ENCODE data around the gene WLS.

The WLS gene

DNA sequence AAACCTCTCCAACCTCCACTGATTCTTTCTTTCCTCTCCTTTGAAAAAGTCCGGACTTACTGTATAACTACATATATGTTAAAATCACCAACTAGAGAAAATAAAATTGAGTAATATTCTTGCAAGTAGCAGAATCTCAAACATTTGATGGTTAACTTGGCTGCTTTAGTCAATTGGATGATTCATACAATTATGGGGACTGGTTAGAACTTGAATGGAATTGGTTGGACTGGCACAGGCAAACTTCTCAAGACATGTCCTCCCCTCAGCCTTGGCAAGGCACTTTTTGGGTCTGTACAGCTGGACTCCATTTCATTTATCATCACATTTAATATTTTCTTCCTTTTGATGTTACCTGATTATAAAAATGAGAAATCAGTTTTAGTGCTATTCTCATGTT, 6.5 kb downstream of the WLS start:
- DNase-seq, result no peak

DNA sequence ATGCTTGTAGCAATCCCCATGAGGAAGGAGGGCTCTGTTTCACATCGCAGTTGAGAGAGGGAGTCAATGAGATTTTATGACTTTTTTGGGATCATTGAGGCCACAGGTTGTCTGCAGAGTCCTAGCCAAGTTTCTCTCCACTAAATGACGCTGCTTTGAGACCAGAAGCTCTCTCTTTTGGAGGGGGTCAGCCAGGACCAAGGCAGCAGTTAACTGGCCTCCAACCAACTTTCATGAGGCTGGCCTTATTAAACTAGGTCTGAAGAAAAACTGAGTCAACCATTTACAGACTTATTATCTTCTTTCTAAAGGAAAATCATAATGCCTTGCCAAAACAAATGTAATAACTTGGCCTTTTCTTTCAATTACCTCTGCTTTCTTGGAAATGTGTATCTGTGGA, 8.6 kb downstream of the WLS start:
- DNase-seq, result no peak

DNA sequence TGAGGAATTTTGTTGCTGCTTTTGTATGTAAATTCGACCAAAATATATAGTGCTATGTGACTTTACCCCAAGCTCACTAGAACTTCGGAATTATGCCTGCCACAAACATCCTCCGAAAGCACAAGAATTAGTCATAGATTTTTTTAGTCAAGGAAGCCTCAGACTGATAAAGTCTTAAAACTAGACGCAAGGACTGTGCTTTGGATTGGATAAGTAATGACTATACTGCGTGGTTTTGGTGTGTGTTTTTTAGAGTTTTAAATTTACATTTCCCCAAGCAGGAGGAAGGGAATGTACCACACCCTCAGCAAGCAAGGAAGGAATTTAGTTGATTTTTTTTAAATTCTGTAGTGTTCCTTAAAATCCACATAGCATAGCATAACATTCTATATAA, 10.3 kb downstream of the WLS start:
- no peak for DNase-seq

DNA sequence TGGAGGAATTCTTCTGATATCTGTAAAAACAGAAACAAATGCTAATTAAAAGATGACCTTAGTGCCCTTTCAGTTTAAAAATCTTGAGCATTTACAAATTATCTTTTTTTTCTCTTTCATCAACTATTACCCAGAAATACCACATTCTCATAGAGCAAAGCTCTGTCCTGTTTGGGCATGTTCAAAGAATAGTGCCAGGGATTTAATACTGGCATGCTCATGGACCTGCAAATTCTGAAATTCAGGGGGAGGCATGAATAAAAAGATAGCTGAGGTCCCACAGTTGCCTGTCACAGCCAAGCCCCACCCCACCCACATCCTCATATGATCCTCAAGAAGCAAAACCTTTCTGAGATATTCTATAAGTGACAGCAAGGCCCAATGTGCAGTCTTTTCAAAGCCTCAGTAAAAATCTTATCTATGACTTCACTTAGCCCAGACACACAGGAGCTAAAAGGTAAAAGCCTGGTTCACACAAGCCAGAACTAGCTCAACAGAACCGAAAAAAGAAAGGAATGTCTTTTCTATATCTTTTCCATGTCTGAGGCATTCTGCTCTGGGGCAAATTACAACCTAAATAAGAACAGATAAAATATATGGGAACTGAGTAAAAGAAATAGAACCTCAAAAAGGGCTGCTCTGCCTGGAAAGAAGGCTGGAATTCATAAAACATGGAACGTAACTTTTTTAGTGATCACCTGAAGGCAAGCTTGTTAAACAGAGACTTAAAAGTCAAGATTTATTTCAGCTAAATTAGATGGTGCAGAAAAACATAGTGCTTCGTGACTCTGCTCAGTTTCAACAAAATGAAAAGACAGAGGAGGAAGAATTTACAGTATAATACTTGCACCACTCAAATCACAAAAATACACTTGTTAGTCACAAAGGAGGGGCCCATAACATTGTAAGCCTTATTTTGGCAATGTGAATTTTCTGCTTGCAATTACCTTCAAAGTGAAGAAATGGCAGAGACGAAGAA, 11.0 kb downstream of the WLS start:
- DNase-seq, result no peak

DNA sequence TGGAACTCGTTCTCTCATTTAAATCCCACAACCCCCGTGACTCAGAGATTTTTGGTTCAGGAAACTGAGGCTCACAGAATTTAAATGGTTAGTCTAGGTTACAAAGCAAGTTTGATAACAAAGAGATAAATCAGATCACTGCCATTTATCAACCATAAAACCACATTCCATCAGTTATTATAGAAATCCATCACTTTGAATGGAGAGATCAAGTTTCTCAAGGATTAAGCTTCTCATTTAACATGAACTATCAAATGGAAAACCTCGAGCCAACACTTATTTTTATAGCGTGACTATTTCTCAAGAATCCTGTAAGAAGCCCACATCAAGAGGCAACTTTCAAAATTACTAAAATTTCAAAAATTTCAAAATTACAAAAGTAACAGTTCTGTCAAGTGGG, 11.9 kb downstream of the WLS start:
- DNase-seq, result no peak

DNA sequence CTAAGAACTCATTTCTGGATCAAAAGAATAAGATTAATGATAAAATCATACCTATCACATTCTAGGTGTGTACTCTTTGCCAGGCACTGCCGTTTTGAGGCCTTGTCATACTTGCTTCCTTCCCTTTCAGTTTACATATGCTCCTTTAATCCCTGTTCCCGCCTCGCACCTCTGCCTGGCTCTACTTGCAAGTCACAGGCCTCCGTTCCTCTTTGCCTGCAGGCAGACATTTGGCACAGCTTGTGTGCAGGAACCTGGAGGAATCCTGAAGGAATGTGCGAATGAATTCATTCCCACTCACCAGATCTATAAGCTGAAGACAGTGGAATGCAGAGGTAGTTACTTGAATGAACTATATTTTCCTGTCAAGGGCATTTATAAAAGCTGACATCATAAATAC, 13.8 kb downstream of the WLS start:
- DNase-seq, result no peak

DNA sequence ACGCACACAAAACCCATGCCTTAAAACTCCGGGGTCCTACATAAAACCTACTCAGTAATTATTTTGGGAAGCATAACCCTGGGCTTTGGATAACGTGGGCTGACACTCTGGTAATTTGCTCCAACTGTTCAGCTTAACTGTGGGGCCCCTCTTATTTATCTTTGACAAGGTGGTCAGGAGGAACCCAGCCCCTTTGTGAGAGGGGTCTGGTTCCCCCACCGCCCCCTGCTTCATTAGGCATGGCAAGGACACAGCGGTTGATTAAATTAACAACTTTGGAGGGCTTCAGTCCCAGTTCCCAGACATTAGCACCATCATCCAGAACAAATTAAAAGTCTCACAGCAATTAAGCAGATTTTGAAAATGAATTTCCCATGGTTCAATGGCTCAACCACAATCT, 14.7 kb downstream of the WLS start:
- DNase-seq, result no peak

DNA sequence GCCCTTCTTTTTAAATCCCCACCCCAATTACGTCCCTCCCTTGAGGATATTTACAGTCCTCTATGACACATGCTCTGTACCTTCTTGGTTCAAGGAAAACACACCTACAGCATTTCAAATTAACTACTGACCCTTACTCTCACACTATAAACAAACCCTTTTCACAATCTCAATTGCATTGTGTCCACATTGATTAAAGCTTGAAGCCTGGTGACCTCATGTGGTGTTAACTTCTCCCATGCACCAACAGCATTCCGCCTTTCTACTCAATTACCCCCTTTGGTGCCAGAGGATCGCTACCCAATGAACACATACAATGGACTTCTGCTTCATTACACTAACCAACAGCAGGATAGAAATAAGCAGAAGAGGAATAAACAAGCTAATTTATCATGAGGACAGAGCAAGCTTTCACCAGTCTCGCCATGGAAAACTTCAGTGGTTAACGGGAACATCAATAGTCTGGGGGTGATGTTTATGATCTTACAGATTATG, 15.2 kb downstream of the WLS start:
- no peak for DNase-seq

DNA sequence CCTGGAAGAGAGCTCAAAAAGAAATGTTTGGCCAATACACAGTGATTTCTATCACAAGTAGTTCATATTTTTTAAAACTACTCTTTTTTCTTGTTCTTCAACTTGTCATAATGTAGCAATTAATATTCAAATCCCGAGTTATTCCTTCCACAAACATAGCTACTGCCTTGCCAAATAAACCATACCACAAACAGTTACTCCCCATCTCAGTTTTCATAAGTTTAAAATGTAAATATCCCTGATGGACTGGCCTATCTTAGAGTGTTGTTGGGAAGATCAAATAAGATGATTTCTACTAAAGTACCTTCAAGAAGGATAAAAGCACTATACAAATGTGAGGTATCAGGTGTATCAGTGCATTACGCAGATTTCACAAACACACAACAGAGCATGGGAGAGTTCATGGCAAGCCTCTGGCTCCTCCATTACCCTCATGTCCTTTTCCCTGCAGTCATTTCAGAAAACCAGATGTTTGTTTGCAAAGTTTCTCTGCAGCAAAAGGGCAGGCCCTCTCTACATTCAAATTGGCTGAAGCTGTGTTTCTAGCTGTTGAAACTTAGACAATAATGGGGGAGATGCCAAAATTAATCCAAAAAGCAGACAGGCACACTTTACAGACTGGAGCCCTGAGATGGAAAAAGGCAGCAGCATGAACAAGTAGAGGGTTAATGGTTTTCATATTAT, 16.1 kb downstream of the WLS start:
- no peak for DNase-seq

DNA sequence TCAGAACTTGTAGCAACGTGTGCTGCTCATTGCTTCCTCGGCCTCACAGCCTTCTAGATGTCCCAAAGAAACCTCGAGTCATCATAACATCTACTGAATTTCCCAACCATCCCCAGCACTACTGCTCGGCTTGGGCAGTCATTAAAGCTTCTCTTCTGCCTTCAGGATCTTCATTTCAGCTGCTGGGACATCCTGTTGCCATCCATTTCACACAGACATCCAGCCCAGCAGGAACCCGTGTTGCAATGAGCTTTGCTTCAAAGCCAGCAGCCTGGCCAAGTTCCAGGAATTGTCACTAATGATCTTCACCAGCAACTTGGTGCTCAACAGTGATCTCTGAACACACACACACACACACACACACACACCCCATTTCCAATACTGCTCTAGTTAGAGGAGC, 18.5 kb downstream of the WLS start:
- DNase-seq, result no peak

DNA sequence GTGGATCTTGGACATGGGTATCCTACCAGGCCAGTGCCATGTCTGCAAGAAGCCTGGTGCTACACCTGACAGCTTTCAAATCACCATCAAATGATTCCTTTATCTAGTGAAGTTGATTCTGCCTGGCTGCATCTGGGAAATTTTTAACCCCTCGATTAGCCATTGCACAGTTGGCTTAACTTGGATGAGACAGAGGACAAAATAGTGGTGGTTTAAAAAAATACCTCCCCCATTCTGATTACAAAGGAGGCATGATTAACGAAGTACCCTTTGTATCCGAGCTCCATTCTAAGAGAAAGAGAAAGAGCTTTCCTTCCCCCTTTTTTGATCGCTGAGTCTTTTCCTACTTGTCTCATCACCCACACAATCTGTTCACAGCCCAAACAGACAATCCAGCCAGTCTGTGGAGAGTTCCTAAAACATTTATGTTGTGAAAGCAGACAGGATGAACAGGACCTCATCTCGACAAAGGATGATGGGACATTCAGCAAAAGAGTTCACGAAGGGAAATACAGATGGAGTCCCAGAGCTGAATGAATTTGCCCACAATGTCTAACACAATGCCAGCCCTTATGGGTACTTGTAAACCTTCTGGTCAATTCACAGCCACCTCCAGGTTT, 20.5 kb downstream of the WLS start:
- no peak for DNase-seq

DNA sequence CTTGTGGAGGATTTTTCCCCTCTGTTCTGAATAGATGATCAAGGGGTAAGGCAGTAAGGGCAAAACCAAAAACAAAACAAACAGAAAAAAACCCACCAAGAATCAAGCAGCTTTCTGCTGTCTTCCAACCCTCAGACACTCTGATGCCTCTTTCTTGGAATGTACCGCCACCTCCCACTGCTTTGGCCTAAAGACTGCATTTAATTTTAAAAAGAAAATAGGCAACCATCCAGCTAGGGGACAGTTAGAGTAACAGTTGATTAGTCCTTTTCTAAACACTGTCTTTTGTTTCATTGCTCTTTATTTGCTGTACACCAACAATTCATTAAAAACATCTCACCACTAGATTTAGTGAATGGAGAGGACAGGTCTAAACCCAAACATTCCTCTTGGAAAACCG, 21.5 kb downstream of the WLS start:
- DNase-seq, result no peak

DNA sequence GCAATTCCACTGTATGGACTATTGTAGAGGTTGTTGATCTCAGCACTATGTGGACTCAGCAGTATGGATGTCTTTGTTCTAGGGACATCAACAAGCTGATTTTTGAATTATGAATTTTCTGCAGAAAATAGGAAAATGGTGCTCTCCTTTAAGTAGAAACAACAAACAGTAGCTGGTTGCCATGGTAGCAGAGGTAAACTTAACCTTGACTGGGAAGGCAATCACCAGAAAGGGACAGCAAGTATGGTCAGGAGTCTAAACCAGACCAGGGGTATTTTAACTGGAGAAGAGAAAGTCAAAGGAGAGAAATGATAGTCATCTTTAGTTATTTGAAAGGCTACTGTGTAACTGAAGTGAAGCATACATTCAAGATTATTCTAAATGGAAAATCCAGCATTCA, 22.3 kb downstream of the WLS start:
- DNase-seq, result no peak

DNA sequence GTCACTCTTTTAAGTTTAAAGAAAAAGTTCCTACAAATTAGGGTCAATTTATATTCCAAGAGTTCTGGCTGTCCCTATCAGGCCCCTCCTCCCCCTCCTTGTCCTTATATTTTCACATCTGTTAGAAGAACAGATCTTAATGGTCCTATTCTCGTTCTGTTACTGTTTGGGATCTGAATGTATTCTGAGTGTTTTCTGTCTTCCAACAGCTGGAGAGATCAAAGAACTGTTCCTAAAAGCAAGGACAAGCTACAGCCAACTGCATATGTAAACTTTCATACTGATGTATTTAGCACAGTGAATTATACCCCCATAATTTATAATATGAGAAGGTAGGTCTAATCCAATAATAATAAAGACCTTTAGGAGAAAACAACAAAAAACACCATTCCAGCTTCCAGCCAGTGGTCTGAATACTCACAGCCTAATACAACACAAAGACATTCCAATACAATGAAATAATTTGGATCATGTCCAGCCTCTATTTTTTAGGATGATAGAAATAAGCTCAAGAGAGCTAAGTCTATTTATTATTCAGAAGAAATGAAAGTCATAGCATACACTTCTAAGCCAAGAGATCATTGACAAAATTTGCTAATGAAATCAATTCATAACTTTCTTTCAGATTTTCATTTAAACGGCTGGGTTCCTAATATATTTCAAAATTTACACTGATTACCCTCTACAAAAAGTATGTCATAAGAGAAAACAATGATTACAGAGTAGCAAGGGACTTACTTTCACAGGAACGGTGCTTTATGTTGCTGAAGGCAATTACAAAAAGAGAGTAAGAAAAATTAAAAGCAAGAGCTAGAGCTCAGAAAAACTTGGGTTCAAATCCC, 25.3 kb downstream of the WLS start:
- DNase-seq, result no peak

DNA sequence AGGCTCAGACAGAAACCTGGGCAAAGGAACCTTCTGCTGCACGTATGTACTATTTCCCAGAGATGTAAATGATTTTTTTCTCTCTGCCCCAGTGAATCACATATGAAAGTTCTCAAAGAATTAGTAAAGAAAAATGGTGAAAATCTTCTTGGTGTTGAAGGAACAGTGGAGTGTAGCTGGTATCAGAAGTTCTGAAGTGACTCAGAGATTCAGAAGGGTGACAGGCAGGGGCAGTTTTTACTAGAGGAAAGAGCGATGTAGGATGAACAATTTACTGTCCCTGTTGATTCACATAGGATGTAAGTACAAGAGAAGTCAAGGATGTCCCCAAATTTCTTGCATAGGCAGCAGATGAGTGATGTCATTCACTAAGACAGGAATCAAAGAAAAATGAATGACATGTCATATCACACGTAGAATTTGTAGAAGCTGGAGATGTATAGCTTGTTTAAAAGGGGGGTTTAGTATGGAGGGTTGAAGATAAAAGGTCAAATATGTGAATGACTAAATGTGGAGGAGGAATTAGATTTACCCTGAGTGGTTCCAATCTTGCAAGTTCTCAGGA, 26.4 kb downstream of the WLS start:
- no peak for DNase-seq

DNA sequence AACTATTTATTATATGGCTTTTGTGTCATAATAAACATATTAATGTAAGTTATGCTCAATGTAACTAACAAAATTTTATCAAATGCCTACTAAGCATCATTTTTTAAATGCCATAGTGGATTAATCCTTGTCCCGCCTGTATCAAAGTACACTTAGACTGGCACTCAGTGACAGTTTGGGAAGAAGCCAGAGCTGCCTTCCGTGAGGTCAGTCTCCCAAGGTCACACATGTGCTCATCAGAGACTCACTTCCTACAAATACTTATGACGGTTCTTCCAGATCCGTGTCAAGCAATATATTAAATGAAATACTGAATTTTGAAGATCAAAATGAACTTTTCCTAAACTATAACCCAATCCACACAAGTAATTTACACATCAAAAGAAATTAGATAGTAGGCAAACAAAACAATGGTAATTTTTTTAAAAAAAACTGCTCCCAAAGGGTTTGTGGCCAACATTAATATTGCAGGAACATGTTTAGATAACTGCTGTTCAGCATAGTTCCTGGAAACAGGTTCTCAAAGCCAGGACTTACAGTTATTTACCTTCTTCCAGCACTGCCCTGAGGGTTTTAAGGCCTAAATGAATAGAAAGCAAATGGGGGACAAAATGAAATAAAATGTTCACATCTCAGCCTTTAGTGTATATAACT, 27.2 kb downstream of the WLS start:
- no peak for DNase-seq

DNA sequence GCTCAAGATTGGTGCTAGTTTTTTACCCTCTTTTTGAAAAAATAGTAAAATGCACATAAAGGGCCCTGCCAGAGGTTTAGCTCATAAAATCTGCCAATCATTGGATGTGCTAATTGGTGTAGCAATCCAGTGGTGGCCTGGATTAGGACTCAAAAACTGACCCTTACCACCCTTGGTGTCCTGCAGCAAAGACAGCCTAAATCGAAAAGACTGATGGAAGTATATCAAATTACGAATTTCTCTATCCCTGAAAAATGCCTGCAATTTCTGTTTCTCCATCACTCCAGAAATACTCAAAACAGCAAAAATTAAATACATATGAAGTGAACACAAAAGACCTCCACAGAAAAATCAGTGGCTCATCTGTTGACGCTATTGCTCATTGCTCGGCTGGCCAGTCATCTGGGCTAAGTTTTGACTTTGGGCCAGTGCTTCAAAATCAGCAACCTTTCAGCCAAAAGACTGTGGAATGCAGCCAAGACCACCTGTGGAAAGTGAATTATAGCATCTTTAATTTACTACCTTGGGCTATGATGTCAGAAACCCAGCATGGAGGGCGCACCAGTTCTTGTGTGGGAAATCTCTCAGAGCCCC, 30.0 kb downstream of the WLS start:
- no peak for DNase-seq

DNA sequence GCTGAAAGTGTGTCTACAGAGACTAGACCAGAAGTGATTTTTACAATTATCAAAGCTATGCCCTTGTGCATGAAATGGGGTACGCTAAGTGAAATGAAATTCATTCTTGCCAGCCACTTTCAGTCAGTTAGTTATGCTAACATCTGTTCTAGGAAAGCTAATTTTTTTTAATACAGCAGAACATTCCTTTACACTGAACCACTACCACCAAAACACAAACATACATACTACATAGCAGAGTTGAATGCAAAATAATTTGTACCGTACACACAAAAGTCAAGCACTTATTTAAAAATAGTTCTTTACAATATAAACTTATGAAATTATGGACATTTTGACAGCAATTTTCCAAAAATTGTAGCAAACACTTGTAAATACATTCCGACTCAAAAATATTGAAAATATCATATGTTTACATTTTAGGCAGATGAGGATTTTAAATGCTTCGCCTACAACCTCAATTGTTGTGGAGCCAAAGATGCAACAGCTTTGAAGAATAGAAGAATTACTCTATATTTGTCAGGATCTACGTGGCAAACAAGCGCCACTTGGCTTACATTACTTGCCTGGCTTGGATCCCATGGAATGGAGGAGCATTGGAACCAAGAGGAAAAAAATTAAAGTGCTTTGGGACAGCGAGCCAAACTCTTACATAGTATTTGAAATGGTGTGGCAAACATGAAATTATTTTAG, 30.6 kb downstream of the WLS start:
- no peak for DNase-seq

DNA sequence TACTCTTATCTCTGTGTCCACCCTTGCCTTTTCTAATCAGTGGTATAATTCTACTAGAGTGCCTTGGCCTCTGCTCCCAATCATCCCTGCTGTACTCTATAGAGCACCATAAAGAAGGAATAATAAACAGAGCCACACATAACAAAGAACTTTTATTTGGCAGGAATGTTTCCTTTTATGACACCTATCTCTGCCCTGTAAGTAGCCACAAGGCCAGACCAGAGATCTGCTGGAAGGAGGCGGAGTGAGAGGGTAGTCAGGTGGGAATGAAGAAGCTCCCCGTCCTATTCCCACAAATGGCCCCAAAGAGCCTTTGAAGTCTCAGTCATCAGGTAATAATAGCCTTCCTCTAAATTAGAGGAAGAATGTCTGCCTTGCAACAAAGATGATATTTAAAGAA, 32.7 kb downstream of the WLS start:
- DNase-seq, result no peak

DNA sequence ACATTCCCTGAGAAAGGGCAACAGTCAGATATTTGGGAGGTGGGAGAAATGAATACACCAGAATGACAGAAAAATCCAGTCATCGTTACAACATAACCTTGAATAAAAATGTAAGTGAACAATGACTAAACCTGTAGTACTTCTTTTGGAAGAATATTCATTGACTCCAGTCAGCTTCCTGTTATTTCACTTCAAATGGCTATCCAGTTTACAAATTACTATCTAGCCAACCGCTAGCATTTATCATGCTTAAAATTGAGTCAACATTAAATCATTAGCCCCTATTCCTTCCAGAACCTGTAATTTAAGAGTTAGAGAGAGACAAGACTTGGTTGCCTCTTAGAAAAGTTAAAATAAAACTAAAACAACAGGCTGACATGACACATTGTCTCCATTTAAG, 33.6 kb downstream of the WLS start:
- no peak for DNase-seq

DNA sequence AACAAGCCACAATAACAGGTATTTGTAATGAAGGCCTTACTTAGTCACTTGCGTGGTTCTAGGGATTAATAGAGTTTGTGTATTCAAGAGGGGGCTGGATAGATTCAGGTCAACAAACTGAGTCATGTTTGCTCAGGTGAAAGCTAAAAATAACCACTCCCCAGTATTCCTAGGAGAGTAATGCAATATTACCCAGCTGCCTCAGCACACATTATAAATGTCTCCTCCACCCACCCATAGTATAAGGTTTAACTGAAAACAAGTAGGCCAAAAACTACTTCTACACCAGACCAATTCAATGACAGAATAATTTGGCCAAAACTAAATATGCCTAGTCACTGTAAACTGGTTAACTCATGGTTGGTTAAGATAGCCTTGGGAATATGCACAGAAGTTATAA, 34.4 kb downstream of the WLS start:
- DNase-seq, result no peak

All from central memory CD4-positive, alpha-beta T cell (primary cell).